ENCODE data around the gene SERPINH1.

Gene SERPINH1

GRCh38 chr11:75548595-75549272 is 13.3 kb upstream of the SERPINH1 start:
- Histone ChIP-seq H3K4me3 (replicated peaks; ENCODE audit: insufficient read depth, low read length) (no peak overlapping the region), H3K27me3 (ENCODE audit: insufficient read depth, poor library complexity, severe bottlenecking) (no peaks in the 10 kb centered on the region), H3K27ac (replicated peaks) (no peak overlapping the region)
- no peak for DNase-seq (ENCODE audit: low read depth in 1 of 2, low spot score in 1 of 2)
- no peak for TF ChIP-seq CTCF (IDR thresholded peaks at IDR 0.05; ENCODE audit: insufficient read depth, low read length)
- TF ChIP-seq SPI1 (IDR thresholded peaks at IDR 0.05; ENCODE audit: borderline replicate concordance, low read depth), result no peak
- TF ChIP-seq GABPA (IDR thresholded peaks at IDR 0.05; ENCODE audit: low read depth), result no peak
- TF ChIP-seq REST (IDR thresholded peaks at IDR 0.05; ENCODE audit: insufficient replicate concordance, low read depth), result no peak
- TF ChIP-seq POLR2AphosphoS5 (IDR thresholded peaks at IDR 0.05; ENCODE audit: low read depth), result no peak

GRCh38 chr11:75549370-75549958 is 12.6 kb upstream of the SERPINH1 start:
- no peak for DNase-seq (ENCODE audit: low read depth in 1 of 2, low spot score in 1 of 2)
- Histone ChIP-seq H3K4me3 (replicated peaks; ENCODE audit: insufficient read depth, low read length) (no peak overlapping the region), H3K27me3 (ENCODE audit: insufficient read depth, poor library complexity, severe bottlenecking) (no peaks in the 10 kb centered on the region), H3K27ac (replicated peaks) (no peak overlapping the region)
- TF ChIP-seq REST (IDR thresholded peaks at IDR 0.05; ENCODE audit: insufficient replicate concordance, low read depth) (no peak), CTCF (IDR thresholded peaks at IDR 0.05; ENCODE audit: insufficient read depth, low read length) (no peak)

- Histone ChIP-seq H3K27ac (replicated peaks) (no peak overlapping the region), H3K27me3 (ENCODE audit: insufficient read depth, poor library complexity, severe bottlenecking) (no peaks in the 10 kb centered on the region), H3K4me3 (replicated peaks; ENCODE audit: insufficient read depth, low read length) (no peak overlapping the region)
- DNase-seq (ENCODE audit: low read depth in 1 of 2, low spot score in 1 of 2), result no peak
- no peak for TF ChIP-seq SPI1 (IDR thresholded peaks at IDR 0.05; ENCODE audit: borderline replicate concordance, low read depth)
- TF ChIP-seq GABPA (IDR thresholded peaks at IDR 0.05; ENCODE audit: low read depth), result no peak
- no peak for TF ChIP-seq POLR2AphosphoS5 (IDR thresholded peaks at IDR 0.05; ENCODE audit: low read depth)
- no peak for TF ChIP-seq REST (IDR thresholded peaks at IDR 0.05; ENCODE audit: insufficient replicate concordance, low read depth)
Measured at GRCh38 chr11:75553182-75553581, 8.9 kb upstream of the SERPINH1 start.

All from HL-60 (cell line).